Esophagus muscularis mucosa (tissue), 4 donors: Measurements from ENCODE around the gene PLXNA4. TPM values are rescaled to one million over a fixed set of nuclear protein-coding genes. Genes with fewer than 3 reads are reported as not detected.

ENCODE experiments used
- DNase-seq: peaks from one replicate; pipeline ENCODE4 v3.0.0-alpha.2; 2017; ENCODE audit errors: extremely low spot score
- H3K27ac ChIP-seq, 4 donors: fragments of 200-600 bp; sonication (generic); replicated peaks in 1 of 4; 1 replicate in 3 of 4; 2 replicates in 1 of 4; pipeline ENCODE4 v1.5.1; 2016 to 2019; ENCODE audit warnings: mild to moderate bottlenecking in 1 of 4
- H3K27me3 ChIP-seq, 4 donors: fragments of 200-600 bp; sonication (generic); one replicate each; pipeline versions ENCODE4 v1.5.1 to v1.6.0; 2016 to 2019
- H3K36me3 ChIP-seq, 4 donors: fragments of 200-600 bp; sonication (generic); one replicate each; pipeline ENCODE4 v1.5.1; 2016 to 2019
- H3K4me1 ChIP-seq, 4 donors: fragments of 200-600 bp; sonication (generic); one replicate each; pipeline ENCODE4 v1.5.1; 2016 to 2019
- H3K4me3 ChIP-seq, 4 donors: fragments of 200-600 bp; sonication (generic); 1 replicate in 2 of 4; 2 replicates in 2 of 4; pipeline ENCODE4 v1.5.1; 2016 to 2019; ENCODE audit warnings: mild to moderate bottlenecking in 4 of 4, moderate library complexity in 1 of 4
- H3K9me3 ChIP-seq, 4 donors: fragments of 200-600 bp; sonication (generic); 1 replicate in 3 of 4; 2 replicates in 1 of 4; pipeline ENCODE4 v1.5.1; 2016 to 2019
- EP300 ChIP-seq: sonication (generic); formaldehyde crosslinking; IDR thresholded peaks from one replicate; pipeline ENCODE4 v1.6.1; 2017; ENCODE audit warnings: antibody characterized with exemption
- POLR2A ChIP-seq: fragments of 450-650 bp; IDR thresholded peaks from one replicate; pipeline ENCODE4 v1.6.1; 2017; ENCODE audit warnings: antibody characterized with exemption, moderate library complexity, mild to moderate bottlenecking, low read depth
- POLR2AphosphoS5 ChIP-seq, 2 donors: sonication (generic); formaldehyde crosslinking; IDR thresholded peaks; one replicate each; pipeline ENCODE4 v1.6.1; 2017; ENCODE audit warnings: antibody characterized with exemption in 2 of 2
- WGBS: methylation state at CpG from one replicate; pipeline ENCODE4 v1.1.5; 2018; 5-methylcytosine and 5-hydroxymethylcytosine counted together
- intact Hi-C: fragments of 100-400 bp; cut with DNase I; formaldehyde crosslinking; loops from one replicate; pipeline ENCODE4 v1.15.1; 2023
- total RNA-seq, 4 donors: library from RNA; depleted of rRNA; stranded (reverse); fragments of >200 nt; gene quantifications; one replicate each; pipeline versions ENCODE4 v1.1.0 to v1.2.1, GENCODE V29; 2016
- TF ChIP-seq, protein P1 (sequence below), 3 experiments: fragments of 200-600 bp in 2 of 3; fragments of 450-650 bp in 1 of 3; sonication (generic) in 2 of 3; IDR thresholded peaks; one replicate each; pipeline ENCODE4 v1.5.1; 2017 to 2019; ENCODE audit warnings: antibody characterized with exemption in 3 of 3, mild to moderate bottlenecking in 2 of 3, moderate library complexity in 1 of 3

The PLXNA4 gene
- total RNA-seq, 4 donors from 2014 or later, result 5.0 to 9.5 (median 6.6) TPM

- H3K4me1 ChIP-seq, result peaks cover 13 to 39% (median 25%) of the 10 kb centered on the region in 4 donors
- DNase-seq, result no peak
- intact Hi-C loops, result no loop called here
- TF ChIP-seq, protein P1, sequence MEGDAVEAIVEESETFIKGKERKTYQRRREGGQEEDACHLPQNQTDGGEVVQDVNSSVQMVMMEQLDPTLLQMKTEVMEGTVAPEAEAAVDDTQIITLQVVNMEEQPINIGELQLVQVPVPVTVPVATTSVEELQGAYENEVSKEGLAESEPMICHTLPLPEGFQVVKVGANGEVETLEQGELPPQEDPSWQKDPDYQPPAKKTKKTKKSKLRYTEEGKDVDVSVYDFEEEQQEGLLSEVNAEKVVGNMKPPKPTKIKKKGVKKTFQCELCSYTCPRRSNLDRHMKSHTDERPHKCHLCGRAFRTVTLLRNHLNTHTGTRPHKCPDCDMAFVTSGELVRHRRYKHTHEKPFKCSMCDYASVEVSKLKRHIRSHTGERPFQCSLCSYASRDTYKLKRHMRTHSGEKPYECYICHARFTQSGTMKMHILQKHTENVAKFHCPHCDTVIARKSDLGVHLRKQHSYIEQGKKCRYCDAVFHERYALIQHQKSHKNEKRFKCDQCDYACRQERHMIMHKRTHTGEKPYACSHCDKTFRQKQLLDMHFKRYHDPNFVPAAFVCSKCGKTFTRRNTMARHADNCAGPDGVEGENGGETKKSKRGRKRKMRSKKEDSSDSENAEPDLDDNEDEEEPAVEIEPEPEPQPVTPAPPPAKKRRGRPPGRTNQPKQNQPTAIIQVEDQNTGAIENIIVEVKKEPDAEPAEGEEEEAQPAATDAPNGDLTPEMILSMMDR (IDR thresholded peaks at IDR 0.05), result no peak
- TF ChIP-seq POLR2AphosphoS5 (IDR thresholded peaks at IDR 0.05) (no peak), POLR2A (no peak), EP300 (no peak)
- H3K36me3 ChIP-seq, result no peaks in the 10 kb centered on the region
- 98% methylated on average over 7 of the region's 7 CpGs for WGBS
- no peak overlapping the region for H3K27ac ChIP-seq
- H3K9me3 ChIP-seq, result no peaks in the 10 kb centered on the region
- no peak overlapping the region for H3K4me3 ChIP-seq
- H3K27me3 ChIP-seq, result no peaks in the 10 kb centered on the region
Measured at GRCh38 chr7:132434041-132434440, 142.2 kb downstream of the PLXNA4 start.

DNA sequence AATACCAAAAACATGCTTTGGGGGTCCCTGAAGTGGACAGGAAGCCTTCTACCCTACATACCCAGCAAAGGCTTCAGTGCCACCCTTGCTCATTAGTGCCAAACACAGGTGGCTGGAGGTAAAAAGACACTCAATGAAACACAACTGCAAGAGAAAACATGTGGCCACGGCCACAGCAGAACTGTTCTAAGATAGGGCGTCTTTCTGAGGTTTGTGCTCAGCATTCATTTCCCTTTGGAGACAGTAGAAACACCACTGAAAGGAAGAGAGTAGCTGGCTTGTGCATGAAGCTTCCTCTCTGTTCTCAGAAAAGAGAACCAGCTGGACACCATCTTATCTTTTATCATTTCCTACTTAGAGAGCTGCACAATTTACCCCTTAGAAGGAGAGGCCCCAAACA lies 143.0 kb downstream of the PLXNA4 start:
- WGBS, result 50% methylated on average over 2 of the region's 2 CpGs
- no peak for DNase-seq

GRCh38 chr7:132430861-132431822 lies 145.1 kb downstream of the PLXNA4 start:
- WGBS, result 69% methylated on average over 13 of the region's 13 CpGs
- DNase-seq, result no peak
- Histone ChIP-seq H3K4me3 (no peak overlapping the region), H3K27ac (no peak overlapping the region), H3K27me3 (no peaks in the 10 kb centered on the region), H3K4me1 (peaks cover 5 to 19% (median 9%) of the 10 kb centered on the region in 4 donors), H3K9me3 (no peaks in the 10 kb centered on the region), H3K36me3 (no peaks in the 10 kb centered on the region)
- intact Hi-C loops, result no loop called here
- TF ChIP-seq POLR2AphosphoS5 (IDR thresholded peaks at IDR 0.05), result no peak
- TF ChIP-seq, protein P1 (IDR thresholded peaks at IDR 0.05), result no peak
- TF ChIP-seq EP300, result no peak
- no peak for TF ChIP-seq POLR2A

More for the DNA sequence above, 143.0 kb downstream of the PLXNA4 start:
- Histone ChIP-seq H3K27ac (no peak overlapping the region), H3K4me3 (no peak overlapping the region), H3K9me3 (no peaks in the 10 kb centered on the region), H3K36me3 (no peaks in the 10 kb centered on the region), H3K27me3 (no peaks in the 10 kb centered on the region), H3K4me1 (peaks cover 13 to 39% (median 25%) of the 10 kb centered on the region in 4 donors)
- TF ChIP-seq POLR2A (no peak), POLR2AphosphoS5 (IDR thresholded peaks at IDR 0.05) (no peak), EP300 (no peak)
- TF ChIP-seq, protein P1 (IDR thresholded peaks at IDR 0.05), result no peak
- intact Hi-C loops, result no loop called here

DNA sequence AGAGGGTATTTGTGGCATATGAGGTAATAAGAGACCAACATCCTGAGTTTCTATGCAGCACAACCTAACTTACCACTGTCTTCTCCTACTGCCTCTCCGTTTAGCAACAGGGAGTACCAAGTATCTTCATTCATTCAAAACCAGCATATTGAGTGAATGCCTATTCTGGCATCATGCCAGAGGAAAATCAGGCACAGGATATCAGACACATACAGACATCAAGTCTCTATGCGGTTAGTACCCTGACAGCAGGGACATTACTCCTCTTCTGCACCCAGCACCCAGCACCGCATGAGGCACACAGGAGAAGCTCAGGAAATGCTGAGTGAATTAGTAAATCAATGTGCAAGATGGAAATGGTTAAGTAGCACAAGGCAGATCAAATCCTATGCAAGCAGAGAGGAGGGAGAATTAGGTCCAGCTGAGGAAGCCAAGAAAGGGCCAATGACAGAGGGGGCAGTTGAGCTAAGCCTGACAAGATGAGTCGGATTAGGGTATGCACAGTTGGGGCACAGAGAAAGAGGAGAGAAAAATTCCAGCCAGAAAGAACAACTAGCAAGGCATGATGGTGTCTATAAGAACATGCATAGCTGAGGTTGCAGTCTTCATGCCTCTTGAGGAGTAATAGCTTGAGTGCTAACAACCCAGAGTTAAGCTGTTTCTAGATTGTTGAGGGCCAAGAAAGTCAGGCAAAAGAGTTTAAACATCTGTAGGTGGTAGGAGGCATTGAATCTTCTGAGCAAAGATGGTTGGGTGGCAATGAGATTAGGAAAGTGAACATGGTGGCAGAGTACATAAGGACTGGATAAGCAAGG lies 146.0 kb downstream of the PLXNA4 start:
- DNase-seq, result no peak
- WGBS, result 86% methylated on average over 4 of the region's 4 CpGs
- Histone ChIP-seq H3K4me1 (peaks cover 0 to 16% (median 2%) of the 10 kb centered on the region in 4 donors), H3K36me3 (no peaks in the 10 kb centered on the region), H3K27me3 (no peaks in the 10 kb centered on the region), H3K27ac (no peak overlapping the region), H3K4me3 (no peak overlapping the region), H3K9me3 (no peaks in the 10 kb centered on the region)
- TF ChIP-seq EP300, result no peak
- TF ChIP-seq POLR2AphosphoS5 (IDR thresholded peaks at IDR 0.05), result no peak
- TF ChIP-seq, protein P1 (IDR thresholded peaks at IDR 0.05), result no peak
- TF ChIP-seq POLR2A, result no peak
- intact Hi-C loops, result no loop called here
